Adrenal gland (tissue), 12 donors: ENCODE results near the gene CPA2. TPM values are rescaled to one million over a fixed set of nuclear protein-coding genes. Genes with fewer than 3 reads are reported as not detected.
"Not testable (repeated sequence)": the region's sequence is repeated elsewhere in the genome, so short reads cannot be mapped to it uniquely, and the experiment has no call there.

Experiments
- DNase-seq, 7 donors: peaks; one replicate each; pipeline ENCODE4 v3.0.0-alpha.2; 2019 to 2020
- H3K27ac ChIP-seq, 5 donors: fragments of 200-600 bp; sonication (generic) in 4 of 5; 1 replicate in 3 of 5; 2 replicates in 2 of 5; pipeline versions ENCODE4 v1.5.1 to v1.8.0; 2016 to 2020; ENCODE audit warnings: mild to moderate bottlenecking in 1 of 5
- H3K27me3 ChIP-seq: fragments of 200-600 bp; 2 replicates; pipeline ENCODE4 v1.8.0; 2021
- H3K36me3 ChIP-seq, 2 donors: fragments of 200-600 bp; replicated peaks in 1 of 2; 1 replicate in 1 of 2; 2 replicates in 1 of 2; pipeline versions ENCODE4 v1.5.1 to v1.8.0; 2018 to 2022
- H3K4me1 ChIP-seq, 2 donors: fragments of 200-600 bp; replicated peaks in 1 of 2; 1 replicate in 1 of 2; 2 replicates in 1 of 2; pipeline versions ENCODE4 v1.5.1 to v1.8.0; 2018 to 2021
- H3K4me3 ChIP-seq, 4 donors: fragments of 200-600 bp; sonication (generic) in 3 of 4; one replicate each; pipeline ENCODE4 v1.5.1; 2016 to 2018
- H3K9me3 ChIP-seq, 3 donors: fragments of 200-600 bp; sonication (generic) in 1 of 3; replicated peaks in 1 of 3; 1 replicate in 2 of 3; 2 replicates in 1 of 3; pipeline versions ENCODE4 v1.5.1 to v1.8.0; 2016 to 2021
- CTCF ChIP-seq, 6 experiments: fragments of 450-650 bp in 4 of 6; fragments of 200-600 bp in 2 of 6; sonication (generic) in 1 of 6; IDR thresholded peaks; 1 replicate in 5 of 6; 2 replicates in 1 of 6; pipeline versions ENCODE4 v1.5.1 to v1.8.0; 2016 to 2021; ENCODE audit warnings: antibody characterized with exemption in 6 of 6, mild to moderate bottlenecking in 2 of 6, moderate library complexity in 1 of 6
- POLR2A ChIP-seq, 2 donors: fragments of 450-650 bp; IDR thresholded peaks; one replicate each; pipeline ENCODE4 v1.6.1; 2017; ENCODE audit warnings: antibody characterized with exemption in 2 of 2, mild to moderate bottlenecking in 2 of 2, moderate library complexity in 1 of 2
- WGBS, 4 donors: extraction: QIAGEN DNeasy Blood & Tissue Kit in 2 of 4; methylation state at CpG; one replicate each; pipeline versions ENCODE4 v1.1.5 to v1.1.7; 2013 to 2017; 5-methylcytosine and 5-hydroxymethylcytosine counted together
- intact Hi-C, 2 donors: fragments of 100-400 bp; cut with DNase I; formaldehyde crosslinking; loops; one replicate each; pipeline versions ENCODE4 v1.14.1 to v1.15.0; 2022 to 2023
- polyA plus RNA-seq, 3 donors: library from polyadenylated mRNA; stranded (reverse); fragments of 200-250 nt in 2 of 3; fragments of 350-450 nt in 1 of 3; fragmentation: Illumina TruSeq in 1 of 3; extraction: RNeasy Lipid Tissue Mini Kit (QIAGEN cat#74804) in 1 of 3; gene quantifications; one replicate each; pipeline ENCODE4 v1.2.3, GENCODE V29; 2013 to 2014
- total RNA-seq, 9 donors: library from RNA; depleted of rRNA in 4 of 9; stranded (reverse); fragments of >200 nt in 4 of 9; fragments of 120-200 nt in 1 of 9; fragmentation: NEBNext Ultra II Directional in 1 of 9; extraction: Animal tissue kit (Norgen Biotek cat#: 25700) in 1 of 9; gene quantifications; one replicate each; pipeline versions ENCODE4 v1.1.0 to v1.2.4, GENCODE V29; 2013 to 2023
- donor health status: healthy with polysubstance abuse.
- donor health status: Bipolar disorder and iron deficiency.
- donor health status: DM: yes; HTN: yes; CAD: no.
- donor health status: DM: no; HTN: no; CAD: no.
- donor health status: DM: no; HTN: no; CAD: no.
- donor health status: DM: yes; HTN: yes; CAD: no.

CPA2 gene
- total and polyA plus RNA-seq, 12 donors, result 0.15 to 2.3 (median 0.75) TPM; not detected in 4

- no peak overlapping the region for H3K27ac ChIP-seq
- DNase-seq, result no peak
- H3K9me3 ChIP-seq, result no peaks in the 10 kb centered on the region
- no peak for TF ChIP-seq POLR2A (IDR thresholded peaks at IDR 0.05)
- no peak for TF ChIP-seq CTCF (IDR thresholded peaks at IDR 0.05)
- H3K4me3 ChIP-seq, result no peak overlapping the region
- intact Hi-C loops, result no loop called here
- H3K36me3 ChIP-seq, result no peaks in the 10 kb centered on the region
- 82 to 85% (median 84%) methylated on average over 2 of the region's 2 CpGs for WGBS, 4 donors
- no peaks in the 10 kb centered on the region for H3K27me3 ChIP-seq
- no peaks in the 10 kb centered on the region for H3K4me1 ChIP-seq
These were observed 32.6 kb upstream of the CPA2 start for GRCh38 chr7:130234078-130234477.

GRCh38 chr7:130236361-130236760 lies 30.3 kb upstream of the CPA2 start:
- H3K27me3 ChIP-seq, intact Hi-C loops, H3K27ac ChIP-seq, DNase-seq, H3K4me3 ChIP-seq, H3K36me3 ChIP-seq, H3K4me1 ChIP-seq, H3K9me3 ChIP-seq: not testable (repeated sequence)
- 81 to 89% (median 85%) methylated on average over 4 of the region's 4 CpGs for WGBS, 4 donors

GRCh38 chr7:130240240-130240639 lies 26.4 kb upstream of the CPA2 start:
- no peak for TF ChIP-seq POLR2A (IDR thresholded peaks at IDR 0.05)
- no peaks in the 10 kb centered on the region for H3K36me3 ChIP-seq
- H3K27me3 ChIP-seq, result no peaks in the 10 kb centered on the region
- no peak overlapping the region for H3K4me3 ChIP-seq
- intact Hi-C loops, result loop anchor here in 1 of 2 donors (10.0 kb wide), 1 partner anchor 475 kb away; no protein-coding TSS in a partner anchor
- DNase-seq, result no peak
- H3K9me3 ChIP-seq, result no peaks in the 10 kb centered on the region
- no peaks in the 10 kb centered on the region for H3K4me1 ChIP-seq
- 87 to 97% (median 92%) methylated on average over 1 of the region's 1 CpG for WGBS, 4 donors
- H3K27ac ChIP-seq, result no peak overlapping the region

- Histone ChIP-seq H3K27me3 (no peaks in the 10 kb centered on the region), H3K27ac (no peak overlapping the region), H3K36me3 (no peaks in the 10 kb centered on the region), H3K4me1 (no peaks in the 10 kb centered on the region), H3K9me3 (no peaks in the 10 kb centered on the region), H3K4me3 (no peak overlapping the region)
- DNase-seq, result peak; percentile 54 to 74 (median 65)
- intact Hi-C loops, result loop anchor here in 1 of 2 donors (10.0 kb wide), 1 partner anchor 472 kb away; no protein-coding TSS in a partner anchor
- TF ChIP-seq CTCF (IDR thresholded peaks at IDR 0.05) (peak; percentile 60 to 92 (median 85)), POLR2A (IDR thresholded peaks at IDR 0.05) (no peak)
- 41 to 52% (median 49%) methylated on average over 5 of the region's 5 CpGs for WGBS, 4 donors
These were observed 24.3 kb upstream of the CPA2 start for GRCh38 chr7:130242198-130243014.

GRCh38 chr7:130243486-130243885 lies 23.2 kb upstream of the CPA2 start:
- DNase-seq, result peak in 1 of 7 donors; percentile 4
- intact Hi-C loops, result loop anchor here in 1 of 2 donors (10.0 kb wide), 1 partner anchor 471 kb away; no protein-coding TSS in a partner anchor
- H3K36me3 ChIP-seq, H3K4me3 ChIP-seq, H3K27ac ChIP-seq, H3K9me3 ChIP-seq, H3K4me1 ChIP-seq, H3K27me3 ChIP-seq: not testable (repeated sequence)
- WGBS, 4 donors, result 7 to 36% (median 22%) methylated on average over 1 of the region's 1 CpG

- not testable (repeated sequence) for H3K4me1 ChIP-seq, H3K4me3 ChIP-seq, H3K27me3 ChIP-seq, DNase-seq, H3K9me3 ChIP-seq, H3K27ac ChIP-seq, H3K36me3 ChIP-seq
- WGBS, 4 donors, result 71 to 85% (median 79%) methylated on average over 1 of the region's 1 CpG
- intact Hi-C loops, result loop anchor here in 1 of 2 donors (10.0 kb wide), 1 partner anchor 468 kb away; no protein-coding TSS in a partner anchor
These were observed 20.2 kb upstream of the CPA2 start for GRCh38 chr7:130246491-130246890.

- not testable (repeated sequence) for H3K27ac ChIP-seq, DNase-seq, H3K27me3 ChIP-seq, H3K36me3 ChIP-seq, H3K4me1 ChIP-seq, H3K9me3 ChIP-seq, H3K4me3 ChIP-seq
- intact Hi-C loops, result loop anchor here in 1 of 2 donors (10.0 kb wide), 1 partner anchor 466 kb away; no protein-coding TSS in a partner anchor
- 93 to 96% (median 95%) methylated on average over 5 of the region's 5 CpGs for WGBS, 4 donors
These were observed 17.8 kb upstream of the CPA2 start for GRCh38 chr7:130248842-130249241.

GRCh38 chr7:130249626-130250025 lies 17.0 kb upstream of the CPA2 start:
- H3K4me3 ChIP-seq, H3K9me3 ChIP-seq, H3K36me3 ChIP-seq, H3K27ac ChIP-seq, H3K27me3 ChIP-seq, DNase-seq, H3K4me1 ChIP-seq: not testable (repeated sequence)
- 86 to 99% (median 92%) methylated on average over 3 of the region's 3 CpGs for WGBS, 4 donors
- intact Hi-C loops, result loop anchor here in 1 of 2 donors (10.0 kb wide), 1 partner anchor 465 kb away; no protein-coding TSS in a partner anchor
